GM20431 (cell line): ENCODE data around the gene SKIC2.
"Not testable (repeated sequence)": the region's sequence is repeated elsewhere in the genome, so short reads cannot be mapped to it uniquely, and the experiment has no call there.

ENCODE experiments used
- in situ Hi-C: fragments of 300-500 bp; cut with MseI, MboI; formaldehyde crosslinking; loops from one replicate; pipeline ENCODE4 v1.15.0; 2020; ENCODE audit warnings: low sequenced_read_pairs; ENCODE audit not compliant: unreplicated experiment

SKIC2 gene

GRCh38 chr6:31968326-31968725, 9.4 kb downstream of the SKIC2 start:
- in situ Hi-C loops: no loop called here

GRCh38 chr6:31968791-31969711, 10.1 kb downstream of the SKIC2 start:
- in situ Hi-C loops: no loop called here

GRCh38 chr6:31969712-31970603, 11.0 kb downstream of the SKIC2 start:
- in situ Hi-C loops: no loop called here

- in situ Hi-C loops: no loop called here
These were observed 11.8 kb downstream of the SKIC2 start for GRCh38 chr6:31970604-31971271.

GRCh38 chr6:31971279-31971992, 12.5 kb downstream of the SKIC2 start:
- in situ Hi-C loops: no loop called here

- in situ Hi-C loops: no loop called here
These were observed 13.2 kb downstream of the SKIC2 start, which contains the start of gene DXO for GRCh38 chr6:31971993-31972708. TSS of gene DXO (minus strand) at chr6:31972138. CDS start at chr6:31971675, 463 bp downstream.

GRCh38 chr6:31972709-31973350, 13.9 kb downstream of the SKIC2 start:
- in situ Hi-C loops: no loop called here

- in situ Hi-C loops: not testable (repeated sequence)
These were observed 17.1 kb downstream of the SKIC2 start for GRCh38 chr6:31976065-31976464.

GRCh38 chr6:31977816-31978431, 18.9 kb downstream of the SKIC2 start:
- in situ Hi-C loops: no loop called here

- in situ Hi-C loops: no loop called here
These were observed 19.9 kb downstream of the SKIC2 start for GRCh38 chr6:31978831-31979230.

GRCh38 chr6:31979238-31979898, 20.4 kb downstream of the SKIC2 start:
- in situ Hi-C loops: no loop called here

GRCh38 chr6:31980195-31980876, 21.4 kb downstream of the SKIC2 start:
- in situ Hi-C loops: not testable (repeated sequence)

GRCh38 chr6:31980998-31981397, 22.0 kb downstream of the SKIC2 start:
- in situ Hi-C loops: not testable (repeated sequence)

GRCh38 chr6:31981744-31982143, 22.8 kb downstream of the SKIC2 start, which contains the start of gene C4A:
TSS of gene C4A (plus strand) at chr6:31982057. CDS start at chr6:31982108, 51 bp downstream.
- in situ Hi-C loops: not testable (repeated sequence)

- in situ Hi-C loops: not testable (repeated sequence)
These were observed 30.4 kb downstream of the SKIC2 start for GRCh38 chr6:31989363-31989762.

GRCh38 chr6:31994421-31994820, 35.4 kb downstream of the SKIC2 start:
- in situ Hi-C loops: not testable (repeated sequence)

- in situ Hi-C loops: not testable (repeated sequence)
These were observed 37.4 kb downstream of the SKIC2 start for GRCh38 chr6:31996385-31996784.
